Adrenal gland (tissue), 5 donors: Measurements from ENCODE around the gene CACNA1C.

ENCODE experiments used
- POLR2A ChIP-seq, 2 donors: fragments of 450-650 bp; IDR thresholded peaks; one replicate each; pipeline ENCODE4 v1.6.1; 2017; ENCODE audit warnings: antibody characterized with exemption in 2 of 2, mild to moderate bottlenecking in 2 of 2, moderate library complexity in 1 of 2
- TF ChIP-seq, protein P1 (sequence below), 6 experiments: fragments of 450-650 bp in 4 of 6; fragments of 200-600 bp in 2 of 6; sonication (generic) in 1 of 6; IDR thresholded peaks; 1 replicate in 5 of 6; 2 replicates in 1 of 6; pipeline versions ENCODE4 v1.5.1 to v1.8.0; 2016 to 2021; ENCODE audit warnings: antibody characterized with exemption in 6 of 6, mild to moderate bottlenecking in 2 of 6, moderate library complexity in 1 of 6
- donor health status: DM: no; HTN: no; CAD: no.

DNA sequence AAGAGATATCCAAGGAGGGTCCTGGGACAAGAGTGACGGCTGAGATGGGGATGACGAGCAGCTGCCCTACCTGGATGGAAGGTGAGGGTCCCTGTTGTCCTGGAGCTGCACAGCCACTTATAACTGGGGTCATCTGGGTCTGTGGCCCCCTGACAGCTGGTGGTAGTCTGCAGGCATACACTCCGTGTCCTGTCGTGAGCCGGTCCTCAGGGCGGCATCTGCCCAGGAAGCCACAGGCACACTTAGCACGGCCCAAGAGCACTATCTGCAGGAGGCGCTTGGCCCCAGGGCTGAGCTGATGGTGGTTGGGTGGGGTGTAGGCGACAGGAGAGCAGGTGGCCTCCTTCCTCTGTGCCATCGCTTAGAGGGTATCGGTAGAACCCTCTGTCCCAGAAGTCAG is 248.1 kb downstream of the CACNA1C start:
- no peak for TF ChIP-seq POLR2A (IDR thresholded peaks at IDR 0.05)
- TF ChIP-seq, protein P1, sequence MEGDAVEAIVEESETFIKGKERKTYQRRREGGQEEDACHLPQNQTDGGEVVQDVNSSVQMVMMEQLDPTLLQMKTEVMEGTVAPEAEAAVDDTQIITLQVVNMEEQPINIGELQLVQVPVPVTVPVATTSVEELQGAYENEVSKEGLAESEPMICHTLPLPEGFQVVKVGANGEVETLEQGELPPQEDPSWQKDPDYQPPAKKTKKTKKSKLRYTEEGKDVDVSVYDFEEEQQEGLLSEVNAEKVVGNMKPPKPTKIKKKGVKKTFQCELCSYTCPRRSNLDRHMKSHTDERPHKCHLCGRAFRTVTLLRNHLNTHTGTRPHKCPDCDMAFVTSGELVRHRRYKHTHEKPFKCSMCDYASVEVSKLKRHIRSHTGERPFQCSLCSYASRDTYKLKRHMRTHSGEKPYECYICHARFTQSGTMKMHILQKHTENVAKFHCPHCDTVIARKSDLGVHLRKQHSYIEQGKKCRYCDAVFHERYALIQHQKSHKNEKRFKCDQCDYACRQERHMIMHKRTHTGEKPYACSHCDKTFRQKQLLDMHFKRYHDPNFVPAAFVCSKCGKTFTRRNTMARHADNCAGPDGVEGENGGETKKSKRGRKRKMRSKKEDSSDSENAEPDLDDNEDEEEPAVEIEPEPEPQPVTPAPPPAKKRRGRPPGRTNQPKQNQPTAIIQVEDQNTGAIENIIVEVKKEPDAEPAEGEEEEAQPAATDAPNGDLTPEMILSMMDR (IDR thresholded peaks at IDR 0.05): no peak
